ENCODE results near the gene KRTAP20-3. TPM values are rescaled to one million over a fixed set of nuclear protein-coding genes. Genes with fewer than 3 reads are reported as not detected.

KRTAP20-3 gene
- total RNA-seq, 2 donors from 2014 or later: not detected

GRCh38 chr21:30605968-30606367 lies 36.7 kb upstream of the KRTAP20-3 start:
- 86 to 88% methylated on average over 2 of the region's 2 CpGs for WGBS, 2 experiments (ENCODE audit: insufficient coverage in 1 of 2, insufficient read length in 1 of 2)
- Mint-ChIP-seq H3K9me3 (peaks cover 37% of the 10 kb centered on the region), H3K27ac (no peak overlapping the region), H3K27me3 (ENCODE audit: insufficient read depth) (no peaks in the 10 kb centered on the region), H3K4me1 (no peaks in the 10 kb centered on the region), H3K36me3 (ENCODE audit: low read depth) (no peaks in the 10 kb centered on the region), H3K4me3 (no peak overlapping the region)
- Histone ChIP-seq H3K4me1 (ENCODE audit: control insufficient read depth, insufficient read depth, low read length) (no peaks in the 10 kb centered on the region), H3K36me3 (ENCODE audit: control insufficient read depth, insufficient read depth, low read length) (no peaks in the 10 kb centered on the region), H3K4me3 (ENCODE audit: low read length) (no peak overlapping the region), H3K27me3 (ENCODE audit: control insufficient read depth, insufficient read depth, low read length, poor library complexity, severe bottlenecking) (no peaks in the 10 kb centered on the region), H3K9me3 (ENCODE audit: control insufficient read depth, low read length) (no peaks in the 10 kb centered on the region), H3K27ac (ENCODE audit: low read depth, low read length) (no peak overlapping the region), H3K9ac (ENCODE audit: extremely low read depth, low read length, poor library complexity, severe bottlenecking) (no peak overlapping the region)
- DNase-seq: peak; percentile 75
- TF ChIP-seq, protein P1, sequence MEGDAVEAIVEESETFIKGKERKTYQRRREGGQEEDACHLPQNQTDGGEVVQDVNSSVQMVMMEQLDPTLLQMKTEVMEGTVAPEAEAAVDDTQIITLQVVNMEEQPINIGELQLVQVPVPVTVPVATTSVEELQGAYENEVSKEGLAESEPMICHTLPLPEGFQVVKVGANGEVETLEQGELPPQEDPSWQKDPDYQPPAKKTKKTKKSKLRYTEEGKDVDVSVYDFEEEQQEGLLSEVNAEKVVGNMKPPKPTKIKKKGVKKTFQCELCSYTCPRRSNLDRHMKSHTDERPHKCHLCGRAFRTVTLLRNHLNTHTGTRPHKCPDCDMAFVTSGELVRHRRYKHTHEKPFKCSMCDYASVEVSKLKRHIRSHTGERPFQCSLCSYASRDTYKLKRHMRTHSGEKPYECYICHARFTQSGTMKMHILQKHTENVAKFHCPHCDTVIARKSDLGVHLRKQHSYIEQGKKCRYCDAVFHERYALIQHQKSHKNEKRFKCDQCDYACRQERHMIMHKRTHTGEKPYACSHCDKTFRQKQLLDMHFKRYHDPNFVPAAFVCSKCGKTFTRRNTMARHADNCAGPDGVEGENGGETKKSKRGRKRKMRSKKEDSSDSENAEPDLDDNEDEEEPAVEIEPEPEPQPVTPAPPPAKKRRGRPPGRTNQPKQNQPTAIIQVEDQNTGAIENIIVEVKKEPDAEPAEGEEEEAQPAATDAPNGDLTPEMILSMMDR (conservative IDR thresholded peaks at IDR 0.05): peak; percentile 56

DNA sequence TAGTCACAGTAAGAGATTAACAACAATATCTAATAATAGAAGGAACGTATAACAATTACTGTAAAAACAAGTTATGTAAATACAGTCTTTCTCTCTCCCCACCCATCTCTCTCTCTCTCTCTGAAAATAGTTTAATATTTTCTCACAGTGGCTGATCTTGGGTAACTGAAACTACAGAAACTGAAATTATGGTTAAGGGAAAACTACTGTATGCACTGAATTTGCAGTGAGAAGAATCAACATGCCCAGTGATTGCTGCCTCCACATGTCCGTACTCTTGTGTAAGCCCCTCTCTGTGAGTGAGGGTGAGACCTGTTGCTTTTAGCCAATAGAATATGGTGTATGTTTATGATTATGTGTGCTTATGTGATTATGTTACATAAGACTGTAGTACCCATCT lies 30.5 kb upstream of the KRTAP20-3 start:
- no peaks in the 10 kb centered on the region for H3K4me1 Mint-ChIP-seq
- H3K27ac ChIP-seq (ENCODE audit: low read depth, low read length): no peak overlapping the region
- H3K27me3 ChIP-seq (ENCODE audit: control insufficient read depth, insufficient read depth, low read length, poor library complexity, severe bottlenecking): no peaks in the 10 kb centered on the region
- no peaks in the 10 kb centered on the region for H3K9me3 ChIP-seq (ENCODE audit: control insufficient read depth, low read length)
- no peak overlapping the region for H3K4me3 ChIP-seq (ENCODE audit: low read length)
- H3K36me3 Mint-ChIP-seq (ENCODE audit: low read depth): no peaks in the 10 kb centered on the region
- H3K27me3 Mint-ChIP-seq (ENCODE audit: insufficient read depth): no peaks in the 10 kb centered on the region
- no peak overlapping the region for H3K9ac ChIP-seq (ENCODE audit: extremely low read depth, low read length, poor library complexity, severe bottlenecking)
- 89 to 95% methylated on average over 1 of the region's 2 CpGs for WGBS, 2 experiments (ENCODE audit: insufficient coverage in 1 of 2, insufficient read length in 1 of 2)
- no peaks in the 10 kb centered on the region for H3K4me1 ChIP-seq (ENCODE audit: control insufficient read depth, insufficient read depth, low read length)
- H3K27ac Mint-ChIP-seq: no peak overlapping the region
- peaks cover 44% of the 10 kb centered on the region for H3K9me3 Mint-ChIP-seq
- DNase-seq: no peak
- no peaks in the 10 kb centered on the region for H3K36me3 ChIP-seq (ENCODE audit: control insufficient read depth, insufficient read depth, low read length)
- H3K4me3 Mint-ChIP-seq: no peak overlapping the region
- TF ChIP-seq, protein P1 (conservative IDR thresholded peaks at IDR 0.05): no peak

DNA sequence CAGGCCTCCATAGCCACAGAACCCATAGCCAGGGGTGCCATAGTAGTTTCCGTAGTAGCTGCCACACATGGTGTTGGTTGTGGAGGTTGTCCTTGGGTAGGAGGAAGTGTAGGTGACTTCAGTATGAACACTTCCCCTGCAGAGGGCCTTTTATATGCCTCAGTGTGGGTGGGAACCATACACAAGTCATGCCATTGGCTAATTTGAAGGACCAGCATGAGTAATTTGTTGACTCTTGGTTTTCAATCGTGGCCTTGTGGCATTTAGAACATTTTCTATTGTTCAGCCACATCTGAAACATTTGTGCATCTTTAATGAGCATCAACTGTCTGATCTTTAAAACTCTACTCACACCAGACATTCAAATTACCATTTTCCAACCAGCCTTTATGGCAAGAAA lies 28.8 kb upstream of the KRTAP20-3 start, which contains the start of gene KRTAP6-1:
TSS of gene KRTAP6-1 (minus strand) at position 95 of the 400 bp plus-strand sequence. CDS start at position 69, 26 bp downstream.
- Mint-ChIP-seq H3K4me1 (no peaks in the 10 kb centered on the region), H3K27ac (no peak within 1 kb of the TSS), H3K4me3 (no peak within 1 kb of the TSS), H3K36me3 (ENCODE audit: low read depth) (no peaks in the 10 kb centered on the region), H3K27me3 (ENCODE audit: insufficient read depth) (no peaks in the 10 kb centered on the region), H3K9me3 (peaks cover 36% of the 10 kb centered on the region)
- no peak within 1 kb of the TSS for H3K4me3 ChIP-seq (ENCODE audit: low read length)
- H3K27me3 ChIP-seq (ENCODE audit: control insufficient read depth, insufficient read depth, low read length, poor library complexity, severe bottlenecking): no peaks in the 10 kb centered on the region
- no peak within 1 kb of the TSS for H3K27ac ChIP-seq (ENCODE audit: low read depth, low read length)
- no peaks in the 10 kb centered on the region for H3K36me3 ChIP-seq (ENCODE audit: control insufficient read depth, insufficient read depth, low read length)
- no peak within 1 kb of the TSS for H3K9ac ChIP-seq (ENCODE audit: extremely low read depth, low read length, poor library complexity, severe bottlenecking)
- TF ChIP-seq, protein P1 (conservative IDR thresholded peaks at IDR 0.05): no peak
- H3K9me3 ChIP-seq (ENCODE audit: control insufficient read depth, low read length): no peaks in the 10 kb centered on the region
- WGBS, 2 experiments (ENCODE audit: insufficient coverage in 1 of 2, insufficient read length in 1 of 2): 82 to 87% methylated on average over 1 to 2 of the region's 2 CpGs
- no peak for DNase-seq
- H3K4me1 ChIP-seq (ENCODE audit: control insufficient read depth, insufficient read depth, low read length): no peaks in the 10 kb centered on the region

Data from endodermal cell (in vitro differentiated cells).